Activated T-cell treated with anti-CD3 and anti-CD28 coated beads, Interleukin-2, amount 50 U/mL, for 48 hours (primary cell): ENCODE results near the gene TBC1D3B.
"Not testable (repeated sequence)": the region's sequence is repeated elsewhere in the genome, so short reads cannot be mapped to it uniquely, and the experiment has no call there.

Experiments used
- DNase-seq, 2 experiments: peaks; one replicate each; pipeline ENCODE4 v3.0.0-alpha.2; 2020

TBC1D3B gene

DNA sequence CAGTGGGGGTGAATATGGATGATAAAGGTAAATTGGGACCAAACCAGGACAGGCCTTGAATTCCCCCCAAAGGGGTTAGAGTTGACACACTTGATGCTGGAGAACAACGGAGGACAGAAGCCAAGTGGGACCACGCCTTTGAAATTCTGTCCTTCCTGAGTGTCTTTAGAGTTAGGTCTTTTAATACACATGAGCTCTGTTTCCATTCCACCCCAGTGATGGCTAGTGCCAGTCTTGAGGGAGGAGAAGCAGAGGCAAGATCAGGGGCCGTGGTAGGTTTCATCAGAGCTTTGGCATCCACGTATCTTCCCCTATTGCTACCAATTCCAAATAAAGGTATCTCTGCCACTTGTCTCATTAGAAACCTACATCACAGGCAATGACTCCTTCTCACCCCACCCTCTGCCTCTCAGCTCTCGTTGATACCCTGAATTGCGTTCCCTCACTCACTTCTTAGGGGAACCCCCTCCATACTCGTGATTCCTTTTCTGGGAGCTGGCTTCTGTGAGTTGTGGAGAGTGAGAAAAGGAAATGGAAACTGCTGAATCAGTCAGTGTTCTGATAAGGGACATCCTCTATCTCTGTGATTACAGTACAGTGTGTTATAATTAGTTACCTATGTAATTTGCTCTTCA is 22.5 kb upstream of the TBC1D3B start:
- DNase-seq, result peak; percentile 53 to 55

DNA sequence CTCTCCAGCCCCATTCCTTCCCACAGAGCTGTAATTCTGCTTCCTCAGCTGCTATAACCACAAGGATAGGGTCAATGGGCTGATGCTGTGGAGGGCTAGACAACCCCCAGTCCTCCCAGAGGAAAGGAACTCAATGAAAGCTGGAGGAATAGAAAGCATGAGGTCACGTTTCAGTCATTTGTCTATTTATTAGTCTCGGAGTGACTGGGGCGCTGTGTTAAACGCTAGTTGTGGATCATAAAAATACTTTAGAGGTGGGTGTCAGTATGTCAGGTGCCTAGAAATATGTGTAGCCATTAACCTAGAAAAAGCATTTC is 20.9 kb upstream of the TBC1D3B start:
- no peak for DNase-seq

DNA sequence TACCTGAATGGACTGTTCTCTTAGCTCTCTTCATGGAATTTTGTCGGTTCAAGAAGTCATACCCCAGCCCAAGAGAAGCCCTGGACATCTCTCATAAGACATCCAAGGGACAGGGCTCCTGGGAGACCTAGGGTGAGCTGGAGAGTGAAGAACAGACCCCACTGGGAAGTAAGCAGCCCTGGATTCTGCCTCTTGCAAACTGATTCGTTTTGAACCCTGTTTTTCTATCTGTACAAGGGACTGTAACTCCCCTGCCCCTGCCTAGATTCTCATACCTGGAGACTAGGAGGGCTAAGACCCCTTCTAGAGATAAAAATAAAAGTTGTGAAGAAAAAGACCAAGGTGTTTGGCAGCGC is 19.7 kb upstream of the TBC1D3B start:
- no peak for DNase-seq

DNA sequence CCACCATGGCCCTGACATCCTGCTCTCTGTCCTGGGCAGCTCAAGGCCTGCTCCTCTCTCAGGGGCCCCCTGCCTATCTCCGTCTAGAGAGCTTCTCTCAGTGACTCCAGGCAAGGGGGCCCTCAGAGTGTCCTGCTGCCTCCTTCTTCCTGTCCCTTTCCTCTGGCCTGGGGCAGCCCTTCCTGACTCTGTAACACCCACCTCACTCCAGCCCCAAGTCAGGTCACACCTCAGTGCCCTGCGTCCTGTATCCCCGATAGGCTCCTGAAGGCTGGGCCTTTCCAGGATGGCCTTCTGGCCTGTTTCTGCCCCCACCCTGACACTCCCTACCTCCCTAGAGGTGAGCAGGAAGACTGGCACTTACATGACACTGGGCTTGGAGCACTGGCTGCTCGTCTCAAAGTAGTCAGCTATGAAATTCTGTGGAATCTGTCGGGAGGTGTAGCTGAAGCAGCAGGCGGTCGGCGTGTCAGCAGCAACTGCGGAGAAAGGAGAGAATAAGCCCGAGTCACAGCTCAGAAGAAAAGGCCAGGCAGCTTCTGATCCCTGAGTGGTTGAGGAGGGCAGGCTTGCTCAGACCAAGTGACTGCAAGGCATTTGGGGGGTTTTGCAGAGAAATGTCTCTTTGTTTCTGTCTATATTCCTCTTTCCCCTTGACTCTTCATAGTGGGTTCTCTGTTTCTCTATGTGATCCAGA is 19.1 kb upstream of the TBC1D3B start:
- no peak for DNase-seq

GRCh38 chr17:36194832-36195433 is 18.5 kb upstream of the TBC1D3B start:
- not testable (repeated sequence) for DNase-seq

DNA sequence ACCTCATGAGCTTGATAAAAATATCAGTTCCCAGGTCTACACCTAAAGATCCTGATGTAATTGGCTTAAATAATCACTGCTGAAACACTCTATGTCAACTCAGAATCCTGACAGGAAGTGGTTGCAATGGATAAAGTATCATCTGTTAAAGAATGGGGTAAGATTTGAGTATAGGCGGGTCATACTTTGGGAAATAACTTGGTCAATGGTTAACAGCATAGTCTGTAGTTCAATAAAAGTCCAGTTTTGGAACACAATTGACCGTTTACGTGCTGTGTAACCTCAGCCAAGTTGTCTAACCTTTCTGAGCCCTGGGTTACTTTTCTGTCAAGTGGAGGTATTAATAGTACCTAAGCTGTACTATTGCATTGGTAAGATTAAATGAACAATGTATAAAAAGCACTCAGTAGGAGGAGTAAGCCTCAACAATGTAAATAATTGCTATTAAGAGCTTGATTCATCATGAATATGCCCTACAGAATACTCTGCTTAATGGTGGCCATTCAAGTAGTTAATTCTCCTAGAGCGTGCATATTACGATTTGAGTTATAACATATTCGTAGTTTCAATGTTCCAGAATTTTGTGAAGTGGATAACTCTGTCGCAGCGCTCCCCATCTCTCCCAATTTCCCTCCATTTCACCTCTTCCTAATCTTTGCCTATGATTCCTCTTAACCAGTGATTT is 17.9 kb upstream of the TBC1D3B start:
- not testable (repeated sequence) for DNase-seq

GRCh38 chr17:36193216-36193775 is 16.9 kb upstream of the TBC1D3B start:
- no peak for DNase-seq

- DNase-seq, result not testable (repeated sequence)
Measured at GRCh38 chr17:36190549-36191330, 14.3 kb upstream of the TBC1D3B start.

DNA sequence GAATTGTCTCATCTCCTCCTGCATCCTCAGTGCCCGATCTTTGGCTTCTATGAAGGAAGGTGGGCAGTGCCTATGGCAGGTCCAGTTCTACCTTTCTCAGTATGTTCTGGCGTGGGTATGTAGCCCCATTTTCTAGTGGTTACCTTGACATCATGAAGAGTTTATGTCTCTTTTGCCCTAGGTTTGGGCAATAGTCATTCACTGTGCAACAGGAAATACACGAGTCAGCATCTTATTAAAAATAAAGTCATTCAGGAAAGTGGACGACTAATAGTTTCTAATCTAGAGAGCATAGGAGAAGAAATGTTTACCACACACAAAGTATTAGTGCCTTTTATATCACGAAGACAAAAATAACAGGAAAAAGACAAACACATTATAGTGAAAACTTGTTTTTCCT is 13.6 kb upstream of the TBC1D3B start:
- not testable (repeated sequence) for DNase-seq

- DNase-seq, result peak in 1 of 2 experiments; percentile 49
Measured at GRCh38 chr17:36188891-36189306, 12.5 kb upstream of the TBC1D3B start.

GRCh38 chr17:36187943-36188665 is 11.7 kb upstream of the TBC1D3B start:
- DNase-seq, result not testable (repeated sequence)

GRCh38 chr17:36186810-36187763 is 10.7 kb upstream of the TBC1D3B start:
- DNase-seq, result not testable (repeated sequence)

- no peak for DNase-seq
Measured at GRCh38 chr17:36185416-36185815, 9.0 kb upstream of the TBC1D3B start.

GRCh38 chr17:36184023-36184765 is 7.8 kb upstream of the TBC1D3B start:
- no peak for DNase-seq

- DNase-seq, result no peak
Measured at GRCh38 chr17:36183001-36183971, 6.8 kb upstream of the TBC1D3B start.

GRCh38 chr17:36182176-36183000 is 6.0 kb upstream of the TBC1D3B start:
- no peak for DNase-seq

DNA sequence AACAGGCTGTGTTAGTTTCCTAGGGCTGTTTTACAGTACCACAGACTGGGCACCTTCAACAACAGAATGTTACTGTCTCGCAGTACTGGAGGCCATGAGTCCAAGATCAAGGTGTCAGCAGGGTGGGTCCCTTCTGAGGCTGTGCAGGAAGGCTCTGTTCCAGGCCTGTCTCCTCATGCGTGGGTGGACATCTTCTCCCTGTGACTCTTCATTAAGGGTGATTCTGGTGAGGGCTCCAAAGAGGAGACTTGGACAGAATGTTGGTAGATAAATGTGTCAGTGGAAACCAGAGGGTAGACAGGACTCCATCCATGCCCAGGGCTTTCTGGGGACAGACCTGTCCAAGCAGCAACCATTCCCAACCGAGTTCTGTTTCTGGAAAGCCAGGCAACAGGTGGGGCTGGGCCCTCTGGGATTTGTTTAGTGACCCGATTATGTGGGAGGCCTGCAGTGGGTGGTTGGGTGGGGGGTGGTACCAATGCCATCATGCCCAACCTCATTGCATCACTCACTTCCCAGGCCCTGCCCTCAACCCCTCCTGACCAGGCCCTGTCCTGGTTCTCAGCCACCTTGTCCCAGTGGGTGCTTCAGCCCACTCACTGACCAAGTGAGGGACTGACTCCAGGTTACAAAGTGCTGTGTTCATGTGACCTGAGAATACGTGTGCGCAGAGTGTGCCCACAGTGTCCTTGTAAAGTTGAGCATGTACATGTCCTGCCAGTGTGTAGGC is 5.2 kb upstream of the TBC1D3B start:
- DNase-seq, result not testable (repeated sequence)
